Measurements from ENCODE around the gene POLR2H.
A peak's percentile ranks its signal among the peaks of the same experiment; 100 is the strongest.

POLR2H gene

GRCh38 chr3:184359610-184360009 is 1.9 kb upstream of the POLR2H start:
- Histone ChIP-seq H3K4me2 (ENCODE audit: low read length) (no peak overlapping the region), H3K79me1 (ENCODE audit: low read length) (peaks cover 8% of the 10 kb centered on the region), H3K18ac (ENCODE audit: low read length) (no peak overlapping the region), H3K27ac (ENCODE audit: low read depth, low read length) (no peak overlapping the region), H2AK5ac (ENCODE audit: low read length) (no peak overlapping the region), H4K5ac (ENCODE audit: low read length) (no peak overlapping the region), H3K4ac (ENCODE audit: low read depth, low read length) (no peak overlapping the region), H3K36me3 (ENCODE audit: control insufficient read depth, insufficient read depth, low read length) (peaks cover 2% of the 10 kb centered on the region), H3K79me2 (ENCODE audit: control insufficient read depth, insufficient read depth, low read length) (peaks cover 8% of the 10 kb centered on the region), H2BK15ac (replicated peaks; ENCODE audit: low read depth) (no peak overlapping the region), H2BK5ac (ENCODE audit: low read length) (no peak overlapping the region), H3K4me3 (ENCODE audit: low read length) (no peak overlapping the region), H4K8ac (ENCODE audit: low read depth, low read length) (no peak overlapping the region), H3K27me3 (ENCODE audit: insufficient read depth, low read length, poor library complexity) (no peaks in the 10 kb centered on the region), H3K9ac (ENCODE audit: low read length) (peak overlapping the region; percentile 56), H3K4me1 (ENCODE audit: control insufficient read depth, low read depth, low read length) (peaks cover 11% of the 10 kb centered on the region), H2BK120ac (ENCODE audit: low read depth, low read length) (no peak overlapping the region), H3K23ac (ENCODE audit: low read length) (peak overlapping the region; percentile 37), H3K56ac (ENCODE audit: low read length) (peak overlapping the region; percentile 73)
- no peak for DNase-seq
- no CpG with 5 or more reads among the region's 9 CpGs for WGBS (ENCODE audit: extremely low coverage, insufficient coverage, low lambda C conversion rate)

GRCh38 chr3:184360070-184360928 is 1.2 kb upstream of the POLR2H start:
- no peak overlapping the region for H3K18ac ChIP-seq (ENCODE audit: low read length)
- WGBS (ENCODE audit: extremely low coverage, insufficient coverage, low lambda C conversion rate) = 100% methylated on average over 3 of the region's 12 CpGs
- H4K8ac ChIP-seq (ENCODE audit: low read depth, low read length) = no peak overlapping the region
- H3K36me3 ChIP-seq (ENCODE audit: control insufficient read depth, insufficient read depth, low read length) = peaks cover 2% of the 10 kb centered on the region
- H2AK5ac ChIP-seq (ENCODE audit: low read length) = no peak overlapping the region
- peak overlapping the region; percentile 91 for H3K4me2 ChIP-seq (ENCODE audit: low read length)
- no peak overlapping the region for H3K4me3 ChIP-seq (ENCODE audit: low read length)
- no peak overlapping the region for H3K4ac ChIP-seq (ENCODE audit: low read depth, low read length)
- H2BK5ac ChIP-seq (ENCODE audit: low read length) = no peak overlapping the region
- H3K27ac ChIP-seq (ENCODE audit: low read depth, low read length) = no peak overlapping the region
- H3K79me1 ChIP-seq (ENCODE audit: low read length) = peaks cover 9% of the 10 kb centered on the region
- no peak overlapping the region for H4K5ac ChIP-seq (ENCODE audit: low read length)
- no peaks in the 10 kb centered on the region for H3K27me3 ChIP-seq (ENCODE audit: insufficient read depth, low read length, poor library complexity)
- no peak for DNase-seq
- peaks cover 11% of the 10 kb centered on the region for H3K79me2 ChIP-seq (ENCODE audit: control insufficient read depth, insufficient read depth, low read length)
- H2BK120ac ChIP-seq (ENCODE audit: low read depth, low read length) = no peak overlapping the region
- peaks cover 11% of the 10 kb centered on the region for H3K4me1 ChIP-seq (ENCODE audit: control insufficient read depth, low read depth, low read length)
- peak overlapping the region; percentile 92 for H3K56ac ChIP-seq (ENCODE audit: low read length)
- no peak overlapping the region for H2BK15ac ChIP-seq (replicated peaks; ENCODE audit: low read depth)
- H3K23ac ChIP-seq (ENCODE audit: low read length) = no peak overlapping the region
- H3K9ac ChIP-seq (ENCODE audit: low read length) = peak overlapping the region; percentile 92

- DNase-seq = no peak
- peaks cover 11% of the 10 kb centered on the region for H3K79me2 ChIP-seq (ENCODE audit: control insufficient read depth, insufficient read depth, low read length)
- H3K4me2 ChIP-seq (ENCODE audit: low read length) = peak overlapping the region; percentile 91
- peaks cover 3% of the 10 kb centered on the region for H3K36me3 ChIP-seq (ENCODE audit: control insufficient read depth, insufficient read depth, low read length)
- H3K79me1 ChIP-seq (ENCODE audit: low read length) = peaks cover 9% of the 10 kb centered on the region
- peak overlapping the region; percentile 54 for H2AK5ac ChIP-seq (ENCODE audit: low read length)
- WGBS (ENCODE audit: extremely low coverage, insufficient coverage, low lambda C conversion rate) = no CpG with 5 or more reads among the region's 24 CpGs
- H3K18ac ChIP-seq (ENCODE audit: low read length) = peak overlapping the region; percentile 55
- H3K27me3 ChIP-seq (ENCODE audit: insufficient read depth, low read length, poor library complexity) = no peaks in the 10 kb centered on the region
- no peak overlapping the region for H3K27ac ChIP-seq (ENCODE audit: low read depth, low read length)
- no peak overlapping the region for H2BK120ac ChIP-seq (ENCODE audit: low read depth, low read length)
- no peak overlapping the region for H2BK15ac ChIP-seq (replicated peaks; ENCODE audit: low read depth)
- peaks cover 11% of the 10 kb centered on the region for H3K4me1 ChIP-seq (ENCODE audit: control insufficient read depth, low read depth, low read length)
- no peak overlapping the region for H4K5ac ChIP-seq (ENCODE audit: low read length)
- peak overlapping the region; percentile 68 for H3K23ac ChIP-seq (ENCODE audit: low read length)
- H3K56ac ChIP-seq (ENCODE audit: low read length) = peak overlapping the region; percentile 92
- H3K4me3 ChIP-seq (ENCODE audit: low read length) = peak overlapping the region; percentile 61
- no peak overlapping the region for H3K4ac ChIP-seq (ENCODE audit: low read depth, low read length)
- peak overlapping the region; percentile 92 for H3K9ac ChIP-seq (ENCODE audit: low read length)
- H2BK5ac ChIP-seq (ENCODE audit: low read length) = peak overlapping the region; percentile 45
- H4K8ac ChIP-seq (ENCODE audit: low read depth, low read length) = no peak overlapping the region
Measured at GRCh38 chr3:184360929-184361531, 480 bp upstream of the POLR2H start.

GRCh38 chr3:184361932-184362667 is 590 bp downstream of the POLR2H start:
- peaks cover 5% of the 10 kb centered on the region for H3K36me3 ChIP-seq (ENCODE audit: control insufficient read depth, insufficient read depth, low read length)
- peak overlapping the region; percentile 30 for H2BK5ac ChIP-seq (ENCODE audit: low read length)
- no peak overlapping the region for H2BK120ac ChIP-seq (ENCODE audit: low read depth, low read length)
- H3K4ac ChIP-seq (ENCODE audit: low read depth, low read length) = peak overlapping the region; percentile 38
- H2AK5ac ChIP-seq (ENCODE audit: low read length) = no peak overlapping the region
- H3K4me3 ChIP-seq (ENCODE audit: low read length) = peak overlapping the region; percentile 70
- peak overlapping the region; percentile 74 for H3K4me2 ChIP-seq (ENCODE audit: low read length)
- peak; percentile 72 for DNase-seq
- peaks cover 11% of the 10 kb centered on the region for H3K4me1 ChIP-seq (ENCODE audit: control insufficient read depth, low read depth, low read length)
- H3K79me2 ChIP-seq (ENCODE audit: control insufficient read depth, insufficient read depth, low read length) = peaks cover 11% of the 10 kb centered on the region
- no peak overlapping the region for H2BK15ac ChIP-seq (replicated peaks; ENCODE audit: low read depth)
- WGBS (ENCODE audit: extremely low coverage, insufficient coverage, low lambda C conversion rate) = no CpG with 5 or more reads among the region's 38 CpGs
- H3K23ac ChIP-seq (ENCODE audit: low read length) = peak overlapping the region; percentile 72
- H3K79me1 ChIP-seq (ENCODE audit: low read length) = peaks cover 12% of the 10 kb centered on the region
- H3K27ac ChIP-seq (ENCODE audit: low read depth, low read length) = peak overlapping the region; percentile 98
- H4K5ac ChIP-seq (ENCODE audit: low read length) = no peak overlapping the region
- H3K27me3 ChIP-seq (ENCODE audit: insufficient read depth, low read length, poor library complexity) = no peaks in the 10 kb centered on the region
- H3K9ac ChIP-seq (ENCODE audit: low read length) = peak overlapping the region; percentile 92
- no peak overlapping the region for H4K8ac ChIP-seq (ENCODE audit: low read depth, low read length)
- peak overlapping the region; percentile 88 for H3K18ac ChIP-seq (ENCODE audit: low read length)
- H3K56ac ChIP-seq (ENCODE audit: low read length) = peak overlapping the region; percentile 99

GRCh38 chr3:184362668-184363546 is 1.4 kb downstream of the POLR2H start:
- no peak overlapping the region for H4K5ac ChIP-seq (ENCODE audit: low read length)
- peak overlapping the region; percentile 87 for H3K4me2 ChIP-seq (ENCODE audit: low read length)
- peak overlapping the region; percentile 99 for H3K56ac ChIP-seq (ENCODE audit: low read length)
- no peak overlapping the region for H4K8ac ChIP-seq (ENCODE audit: low read depth, low read length)
- no peak overlapping the region for H2AK5ac ChIP-seq (ENCODE audit: low read length)
- peak overlapping the region; percentile 66 for H3K23ac ChIP-seq (ENCODE audit: low read length)
- peaks cover 7% of the 10 kb centered on the region for H3K36me3 ChIP-seq (ENCODE audit: control insufficient read depth, insufficient read depth, low read length)
- H2BK5ac ChIP-seq (ENCODE audit: low read length) = peak overlapping the region; percentile 63
- no CpG with 5 or more reads among the region's 68 CpGs for WGBS (ENCODE audit: extremely low coverage, insufficient coverage, low lambda C conversion rate)
- peak overlapping the region; percentile 91 for H3K4me3 ChIP-seq (ENCODE audit: low read length)
- H2BK15ac ChIP-seq (replicated peaks; ENCODE audit: low read depth) = no peak overlapping the region
- H3K79me2 ChIP-seq (ENCODE audit: control insufficient read depth, insufficient read depth, low read length) = peaks cover 11% of the 10 kb centered on the region
- peak overlapping the region; percentile 71 for H3K4ac ChIP-seq (ENCODE audit: low read depth, low read length)
- no peaks in the 10 kb centered on the region for H3K27me3 ChIP-seq (ENCODE audit: insufficient read depth, low read length, poor library complexity)
- peak; percentile 99 for DNase-seq
- H3K18ac ChIP-seq (ENCODE audit: low read length) = peak overlapping the region; percentile 88
- peak overlapping the region; percentile 95 for H3K9ac ChIP-seq (ENCODE audit: low read length)
- peaks cover 11% of the 10 kb centered on the region for H3K4me1 ChIP-seq (ENCODE audit: control insufficient read depth, low read depth, low read length)
- H2BK120ac ChIP-seq (ENCODE audit: low read depth, low read length) = no peak overlapping the region
- H3K27ac ChIP-seq (ENCODE audit: low read depth, low read length) = peak overlapping the region; percentile 98
- peaks cover 12% of the 10 kb centered on the region for H3K79me1 ChIP-seq (ENCODE audit: low read length)

All from mesendoderm (in vitro differentiated cells).